ENCODE measurements around the gene ZNF683.
"Not testable (repeated sequence)": the region's sequence is repeated elsewhere in the genome, so short reads cannot be mapped to it uniquely, and the experiment has no call there.

Gene ZNF683

GRCh38 chr1:26375081-26375480 is 2.5 kb upstream of the ZNF683 start:
- ChIA-PET POLR2A (no interaction called here), CTCF (interaction anchor here (0.8 to 7.5 kb wide), 5 partner anchors 12 to 96 kb away, joined by 3 to 61 read pairs (median 4); partner anchors contain the start of gene SH3BGRL3)
- no peak for DNase-seq (ENCODE audit: extremely low spot score)
- no peak for TF ChIP-seq CTCF (IDR thresholded peaks at IDR 0.05; ENCODE audit: control extremely low read depth, extremely low read depth, low read depth, missing control alignments)

- POLR2A ChIA-PET; DNase-seq (ENCODE audit: extremely low spot score): not testable (repeated sequence)
- CTCF ChIA-PET, result interaction anchor here (1.5 to 7.5 kb wide), 3 partner anchors 11 to 43 kb away, joined by 4 to 61 read pairs (median 21); no protein-coding TSS in a partner anchor
Observed at GRCh38 chr1:26374361-26374760, 1.8 kb upstream of the ZNF683 start.

- ChIA-PET POLR2A (no interaction called here), CTCF (interaction anchor here (1.1 to 7.5 kb wide), 4 partner anchors 10 to 204 kb away, joined by 3 to 61 read pairs (median 12); partner anchors contain the start of genes CEP85 and ZNF593)
- no peak for DNase-seq (ENCODE audit: extremely low spot score)
- no peak for TF ChIP-seq CTCF (IDR thresholded peaks at IDR 0.05; ENCODE audit: control extremely low read depth, extremely low read depth, low read depth, missing control alignments)
Observed at GRCh38 chr1:26373789-26374188, 1.2 kb upstream of the ZNF683 start.

DNA sequence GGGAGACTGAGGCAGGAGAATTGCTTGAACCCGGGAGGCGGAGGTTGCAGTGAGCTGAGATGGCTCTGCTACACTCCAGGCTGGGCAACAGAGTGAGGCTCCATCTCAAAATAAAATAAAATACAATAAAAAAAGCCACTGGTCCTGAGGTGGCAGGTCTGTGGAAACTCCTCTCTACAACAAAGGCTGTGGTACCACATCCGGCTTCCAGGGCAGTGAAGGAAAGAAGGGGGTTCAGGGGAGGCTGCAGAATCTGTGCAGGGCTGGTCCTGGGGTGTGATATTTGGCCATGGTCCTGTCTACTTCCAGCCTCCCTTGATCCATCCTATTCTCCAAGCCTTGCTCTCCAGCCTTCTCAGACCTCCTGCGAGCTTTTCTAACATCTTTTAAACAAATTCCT is 731 bp upstream of the ZNF683 start:
- no peak for TF ChIP-seq CTCF (IDR thresholded peaks at IDR 0.05; ENCODE audit: control extremely low read depth, extremely low read depth, low read depth, missing control alignments)
- no peak for DNase-seq (ENCODE audit: extremely low spot score)
- ChIA-PET CTCF (interaction anchor here (1.1 to 7.5 kb wide), 5 partner anchors 10 to 204 kb away, joined by 3 to 61 read pairs (median 3); partner anchors contain the start of genes CEP85 and ZNF593), POLR2A (no interaction called here)

DNA sequence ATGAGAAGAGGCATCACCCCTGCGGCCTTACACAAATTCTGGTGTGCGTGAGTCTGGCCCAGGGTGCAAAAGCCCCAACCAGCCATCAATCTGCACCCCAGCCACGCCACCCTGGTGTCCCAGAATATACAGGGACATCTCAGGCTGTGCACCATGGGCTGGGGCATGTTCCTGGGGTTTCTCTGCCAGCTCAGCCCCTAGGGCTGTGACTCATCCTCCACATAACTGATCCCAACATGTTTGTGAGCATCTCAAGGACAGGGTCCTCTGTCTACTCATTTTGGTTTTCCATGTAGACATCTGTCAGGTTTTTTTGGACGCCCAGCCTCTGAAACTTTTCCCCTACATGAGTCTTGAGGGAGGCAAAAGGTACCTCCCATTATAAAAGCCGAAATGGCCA is 511 bp downstream of the ZNF683 start:
- no peak for TF ChIP-seq CTCF (IDR thresholded peaks at IDR 0.05; ENCODE audit: control extremely low read depth, extremely low read depth, low read depth, missing control alignments)
- ChIA-PET CTCF (interaction anchor here (1.5 to 4.6 kb wide), 2 partner anchors 45 to 50 kb away, joined by 3 to 21 read pairs; no protein-coding TSS in a partner anchor), POLR2A (no interaction called here)
- DNase-seq (ENCODE audit: extremely low spot score), result no peak

DNA sequence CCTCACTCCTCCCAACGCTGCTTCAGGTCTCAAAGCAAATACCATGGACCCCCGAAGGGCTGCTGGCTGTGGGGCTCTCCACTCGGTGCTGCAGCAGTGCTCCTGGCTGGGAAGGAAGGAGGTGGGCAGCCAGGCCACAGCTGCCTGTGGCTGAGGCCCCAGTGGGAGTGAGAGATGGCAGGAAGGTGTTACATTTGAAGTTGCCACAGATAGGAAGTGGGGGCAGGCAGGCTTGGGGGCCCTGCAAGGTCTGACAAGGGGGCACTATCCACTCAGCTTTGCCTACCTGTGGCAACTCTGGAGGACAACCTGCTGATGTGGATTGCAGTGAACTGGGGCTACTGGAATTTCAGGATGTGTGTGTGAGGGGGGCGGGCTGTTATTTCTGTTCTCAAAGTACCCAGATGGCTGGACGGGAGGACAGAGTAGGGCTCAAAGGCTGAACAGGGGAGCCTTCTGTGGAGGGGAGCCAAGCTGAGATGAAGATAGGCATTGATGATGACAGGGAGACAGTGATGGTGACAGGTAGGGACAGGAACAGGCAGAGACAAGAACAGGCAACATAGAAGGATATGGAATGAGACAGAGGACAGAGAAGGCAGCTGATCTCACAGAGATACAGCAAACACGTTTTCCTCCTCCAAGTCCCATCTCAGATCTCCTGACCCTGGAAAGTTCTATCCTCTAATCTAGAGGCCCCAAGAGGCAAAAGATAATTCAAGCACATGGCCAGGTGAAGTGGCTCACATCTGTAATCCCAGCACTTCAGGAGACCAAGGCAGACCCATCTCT is 1.8 kb downstream of the ZNF683 start:
- TF ChIP-seq CTCF (IDR thresholded peaks at IDR 0.05; ENCODE audit: control extremely low read depth, extremely low read depth, low read depth, missing control alignments), result no peak
- CTCF ChIA-PET, result interaction anchor here (1.1 to 1.7 kb wide), 4 partner anchors 9 to 327 kb away, joined by 4 to 9 read pairs (median 8); no protein-coding TSS in a partner anchor
- no peak for DNase-seq (ENCODE audit: extremely low spot score)
- POLR2A ChIA-PET, result no interaction called here

GRCh38 chr1:26368486-26368885 is 4.1 kb downstream of the ZNF683 start:
- no peak for DNase-seq (ENCODE audit: extremely low spot score)
- TF ChIP-seq CTCF (IDR thresholded peaks at IDR 0.05; ENCODE audit: control extremely low read depth, extremely low read depth, low read depth, missing control alignments), result no peak
- CTCF ChIA-PET, result interaction anchor here (2.0 kb wide), 1 partner anchor 10 kb away, joined by 5 read pairs; no protein-coding TSS in a partner anchor
- POLR2A ChIA-PET, result no interaction called here

Data from GM10248 (cell line).